Activated CD8-positive, alpha-beta memory T cell treated with anti-CD3 and anti-CD28 coated beads, Interleukin-2, amount 50 U/mL, for 24 hours (primary cell): ENCODE measurements around the gene DNM3.
"Not testable (repeated sequence)": the region's sequence is repeated elsewhere in the genome, so short reads cannot be mapped to it uniquely, and the experiment has no call there.

ENCODE experiments used
- DNase-seq: peaks from one replicate; pipeline ENCODE4 v3.0.0-alpha.2; 2020; ENCODE audit errors: extremely low read depth

DNM3 gene

DNA sequence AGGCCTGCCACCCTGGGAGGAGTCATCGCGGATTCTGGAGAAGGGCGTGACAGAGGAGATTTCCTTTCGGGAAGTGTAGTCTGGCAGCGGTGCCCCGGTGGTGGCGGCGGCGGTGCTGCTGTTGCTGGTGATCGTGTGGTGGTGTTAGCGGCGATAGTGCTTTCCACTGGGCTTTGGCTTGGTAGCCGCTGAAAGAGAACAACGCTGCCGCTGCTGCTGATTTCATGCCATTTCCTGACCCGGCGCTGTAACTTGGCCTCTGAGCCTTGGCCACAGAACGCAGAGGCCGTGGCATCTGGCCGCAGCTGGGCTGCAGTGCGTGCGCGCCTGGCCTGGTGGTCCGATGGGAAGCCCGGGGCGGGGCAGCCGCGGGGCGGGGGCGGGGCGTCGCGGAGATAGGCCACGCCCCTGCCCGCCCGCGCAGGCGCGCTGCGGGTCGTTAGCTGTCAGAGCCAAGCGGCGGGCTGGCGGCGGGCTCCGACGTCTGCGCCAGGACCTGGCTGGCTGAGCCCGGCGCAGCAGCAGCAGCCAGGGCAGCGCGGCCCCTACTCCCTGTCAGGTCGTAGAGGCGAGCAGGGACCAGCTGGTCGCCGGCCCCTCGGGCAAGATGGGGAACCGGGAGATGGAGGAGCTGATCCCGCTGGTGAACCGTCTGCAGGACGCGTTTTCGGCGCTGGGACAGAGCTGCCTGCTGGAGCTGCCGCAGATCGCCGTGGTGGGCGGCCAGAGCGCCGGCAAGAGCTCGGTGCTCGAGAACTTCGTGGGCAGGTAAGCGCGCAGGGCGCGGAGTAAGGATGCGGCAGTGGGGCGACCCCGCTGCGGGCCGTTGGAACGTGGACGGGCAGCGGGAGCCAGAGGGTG, at the start of gene DNM3:
Gene DNM3, plus strand, starts transcription at position 449 of the 861 bp plus-strand sequence. Its CDS starts 159 bp downstream, at position 608.
- DNase-seq: no peak

DNA sequence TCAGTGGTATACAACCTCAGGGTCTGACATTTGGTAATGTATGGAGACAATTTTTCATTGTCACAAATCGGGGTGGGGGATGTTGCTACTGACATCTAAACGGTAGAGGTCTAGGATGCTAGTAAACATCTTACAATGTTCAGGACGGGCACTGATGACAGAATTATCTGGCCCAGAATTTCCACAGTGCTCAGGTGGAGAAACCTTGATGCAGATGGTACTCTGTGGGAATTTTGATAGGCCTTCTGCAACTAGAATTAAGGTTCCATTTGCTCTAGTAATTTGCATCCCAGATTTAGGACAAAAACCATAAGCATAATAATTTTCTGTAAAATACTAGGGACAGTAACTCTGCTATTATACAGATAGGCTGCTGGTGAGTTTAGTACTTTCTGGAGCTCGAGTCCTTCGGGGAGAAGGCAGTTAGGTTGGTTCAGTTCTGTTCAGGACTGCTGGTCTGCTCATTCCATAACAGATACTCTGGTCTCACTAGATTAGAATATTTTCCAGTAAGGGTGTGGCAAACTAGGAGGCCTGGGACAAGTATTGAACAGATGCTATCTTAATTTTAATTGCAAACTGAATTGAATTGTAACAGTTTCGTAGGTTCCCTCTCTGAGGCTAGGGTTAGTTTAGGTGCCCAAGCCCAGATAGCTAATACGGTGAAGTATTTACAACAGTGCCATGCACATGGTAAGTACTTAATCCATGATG, 48.5 kb upstream of the DNM3 start:
- DNase-seq: no peak

DNA sequence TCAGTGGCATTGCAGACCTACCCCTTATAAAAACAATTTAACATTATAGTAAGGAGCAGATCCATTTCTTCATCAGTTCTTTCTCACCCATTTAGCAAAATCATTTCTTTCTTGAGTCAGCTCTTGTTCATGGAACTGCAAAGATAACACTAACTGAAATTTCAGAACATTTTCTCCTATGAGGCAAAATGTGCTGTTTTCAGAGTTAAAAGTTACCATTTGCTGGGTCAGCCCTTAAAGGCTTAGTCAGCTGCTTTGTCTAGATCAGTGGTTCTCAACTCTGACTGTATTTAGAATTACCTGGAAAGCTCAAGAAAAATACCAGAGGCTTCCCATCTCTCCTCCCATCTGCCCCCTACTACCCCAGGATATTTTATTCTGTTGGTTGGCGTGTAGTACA, 47.7 kb upstream of the DNM3 start:
- DNase-seq: no peak

DNA sequence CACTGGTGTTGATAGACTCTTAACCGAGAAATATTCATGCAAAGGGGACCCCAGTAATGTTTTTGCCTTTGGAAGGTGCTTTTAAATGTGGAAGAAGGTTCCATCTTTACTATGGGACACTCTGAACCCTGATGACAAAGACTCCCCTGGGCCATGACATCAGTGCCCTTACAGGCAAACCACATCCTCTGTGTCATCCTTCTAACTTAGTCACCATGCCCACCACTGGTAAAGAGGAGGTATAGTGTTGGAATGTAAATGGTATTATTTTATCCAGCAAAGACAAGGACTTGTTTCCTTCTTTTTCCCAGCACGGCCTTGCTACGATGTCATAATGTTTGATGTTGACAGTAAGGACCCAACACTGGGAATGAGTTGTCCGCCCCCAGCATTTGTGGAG, 47.2 kb upstream of the DNM3 start:
- DNase-seq: no peak

DNA sequence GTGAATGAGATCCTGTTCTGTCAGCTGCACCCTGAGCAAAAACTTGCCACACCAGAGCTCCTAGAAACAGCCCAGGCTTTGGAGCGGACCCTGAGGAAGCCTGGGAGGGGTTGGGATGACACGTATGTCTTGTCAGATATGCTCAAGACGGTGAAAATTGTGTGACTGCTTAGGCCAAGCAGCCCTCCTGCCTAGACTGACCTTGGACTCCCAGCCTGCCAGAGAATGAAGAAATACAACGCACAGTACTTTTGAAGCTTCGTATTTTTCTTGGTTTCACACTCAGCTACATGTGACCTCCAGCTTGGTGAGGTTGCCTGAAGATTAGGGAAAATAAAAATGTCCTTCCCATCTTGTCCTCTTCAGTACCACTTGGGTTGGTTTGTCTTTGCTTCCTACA, 44.7 kb upstream of the DNM3 start:
- no peak for DNase-seq

DNA sequence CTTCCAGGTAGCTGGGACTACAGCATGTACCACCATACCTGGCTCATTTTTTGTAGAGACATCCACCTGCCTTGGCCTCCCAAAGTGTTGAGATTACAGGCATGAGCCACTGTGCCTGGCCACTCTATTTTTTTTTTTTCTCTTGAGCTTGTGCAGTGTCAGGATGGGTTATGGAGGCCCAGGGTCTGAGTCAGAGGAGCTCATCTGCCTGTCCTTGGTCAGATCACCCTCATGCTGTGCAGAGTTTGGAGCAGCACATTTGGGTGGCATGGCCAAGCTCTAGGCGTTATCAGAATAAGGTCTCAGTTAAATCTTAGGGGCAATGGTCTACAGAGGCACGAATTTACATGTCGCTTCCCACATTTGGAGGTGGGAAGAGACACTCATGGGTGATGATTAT, 43.0 kb upstream of the DNM3 start:
- DNase-seq: no peak

DNA sequence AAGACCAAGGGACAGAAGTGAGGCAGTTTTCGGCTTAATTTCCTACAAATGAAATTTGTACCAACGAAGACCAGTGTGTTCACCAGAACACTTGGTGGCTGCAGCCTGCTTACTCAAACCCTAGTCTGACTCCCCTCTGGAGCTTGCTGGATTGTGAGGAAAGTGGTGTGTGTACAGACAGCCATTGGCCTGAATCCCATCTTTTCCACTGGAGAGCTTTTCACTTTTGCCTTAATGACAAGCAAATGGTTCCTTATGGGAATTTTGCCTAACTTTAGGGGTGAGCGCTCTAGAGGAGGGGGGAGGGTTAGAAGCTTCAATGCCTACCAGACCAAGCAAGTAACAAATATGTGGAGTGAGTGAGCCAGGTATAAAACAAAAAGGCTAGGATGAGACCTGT, 42.5 kb upstream of the DNM3 start:
- DNase-seq: no peak

DNA sequence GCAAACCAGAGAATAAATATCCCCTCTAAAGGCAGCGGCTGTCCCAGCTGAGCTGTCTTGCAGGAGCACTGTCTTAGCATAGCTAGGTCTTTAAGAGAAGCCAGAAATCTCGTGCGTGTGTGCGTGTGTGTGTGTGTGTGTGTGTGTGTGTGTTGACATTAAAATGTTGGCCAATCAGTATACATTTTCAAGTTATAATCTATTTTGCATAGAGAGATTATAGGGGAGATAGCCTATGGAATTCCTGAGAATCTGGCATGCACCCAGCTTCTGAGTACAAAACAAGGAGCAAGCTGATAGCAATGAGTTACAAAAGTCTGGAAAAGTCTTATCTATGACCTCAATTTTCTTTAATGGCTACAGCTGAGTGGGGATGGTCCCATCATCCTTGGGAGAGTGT, 42.1 kb upstream of the DNM3 start:
- no peak for DNase-seq

DNA sequence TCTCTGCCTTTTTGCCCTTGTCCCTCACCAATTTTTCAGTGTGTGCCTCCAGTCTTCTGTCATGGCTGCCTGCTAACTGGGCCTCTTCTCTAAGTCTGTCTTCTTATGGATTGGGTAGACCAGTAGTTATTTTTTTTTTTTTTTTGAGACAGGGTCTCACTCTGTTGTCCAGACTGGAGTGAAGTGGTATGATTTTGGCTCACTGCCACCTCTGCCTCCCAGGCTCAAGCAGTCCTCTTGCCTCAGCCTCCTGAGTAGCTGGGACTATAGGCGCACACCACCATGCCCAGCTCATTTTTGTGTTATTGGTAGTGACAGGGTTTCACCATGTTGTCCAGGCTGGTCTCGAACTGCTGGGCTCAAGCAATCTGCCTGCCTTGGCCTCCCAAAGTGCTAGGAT, 41.6 kb upstream of the DNM3 start:
- not testable (repeated sequence) for DNase-seq

DNA sequence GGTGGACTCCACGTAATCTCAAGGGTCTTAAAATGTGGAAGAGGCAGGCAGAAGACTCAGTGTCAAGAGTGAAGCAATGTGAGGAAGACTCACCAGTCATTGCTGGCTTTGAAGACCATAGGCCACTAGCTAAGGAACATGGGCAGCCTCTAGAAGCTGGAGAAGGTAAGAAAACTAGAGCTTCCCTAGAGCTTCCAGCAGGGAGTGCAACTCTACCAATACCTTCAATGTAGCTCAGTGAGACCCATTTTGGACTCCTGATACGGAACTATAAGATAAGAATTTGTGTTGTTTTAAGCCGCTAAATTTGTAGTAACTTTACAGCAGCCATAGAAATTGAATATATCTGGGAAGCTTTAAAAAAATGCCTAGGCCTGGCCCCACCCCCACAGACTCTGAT, 41.0 kb upstream of the DNM3 start:
- DNase-seq: no peak

DNA sequence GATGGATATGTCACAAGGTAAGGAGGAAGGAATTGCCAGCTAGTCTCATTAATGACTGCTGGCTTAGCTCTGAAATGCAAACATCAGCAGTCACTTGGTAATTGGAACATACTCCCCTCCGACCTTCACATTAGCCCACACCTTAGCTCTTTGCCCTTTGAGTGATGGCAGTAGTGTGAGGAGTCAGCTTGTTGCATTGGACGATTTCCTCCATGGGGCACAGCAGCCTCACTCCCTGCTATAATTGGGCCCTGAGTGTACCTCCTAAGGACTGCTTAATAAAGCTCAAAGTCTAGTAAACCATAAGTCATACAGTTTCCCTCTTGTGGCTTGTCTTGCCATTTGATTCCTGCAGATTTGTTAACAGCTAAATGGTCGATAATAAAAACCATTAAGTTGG, 40.4 kb upstream of the DNM3 start:
- no peak for DNase-seq

DNA sequence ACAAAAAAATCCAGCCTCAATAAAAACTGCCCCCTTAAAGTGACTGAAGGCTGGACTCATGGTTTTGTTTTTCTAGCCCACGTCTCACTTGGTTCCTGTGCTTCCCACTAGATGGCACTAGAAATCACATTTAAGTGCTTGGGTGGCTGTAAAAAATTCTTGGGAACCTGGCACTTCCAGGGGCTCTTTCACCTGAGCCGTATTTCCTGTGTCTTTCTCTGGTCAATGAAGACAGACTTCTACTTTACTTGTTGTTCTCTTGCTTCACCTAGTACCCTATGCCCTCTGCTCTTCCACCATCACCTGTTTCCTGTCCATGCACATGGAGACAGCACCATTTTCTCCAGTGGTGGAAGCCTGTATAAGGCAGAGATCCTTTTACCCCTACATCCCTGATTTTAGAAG, 39.8 kb upstream of the DNM3 start:
- no peak for DNase-seq

DNA sequence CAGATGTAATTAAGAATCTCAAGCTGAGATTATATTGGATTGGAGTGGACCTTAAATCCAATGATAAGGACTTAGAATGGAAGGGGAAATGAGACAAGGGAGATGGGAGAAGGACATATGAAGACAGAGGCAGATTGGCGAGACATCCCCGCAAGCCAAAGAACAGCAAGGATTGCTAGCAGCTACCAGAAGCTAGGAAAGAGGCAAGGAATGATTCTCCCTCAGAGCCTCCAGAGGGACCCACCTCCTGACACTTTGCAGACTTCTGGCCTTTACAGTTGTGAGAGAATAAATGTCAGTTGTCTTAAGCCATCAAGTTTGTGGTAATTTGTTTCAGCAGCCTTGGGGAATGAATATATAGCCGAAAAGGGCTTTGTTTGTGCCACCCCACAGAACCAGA, 39.1 kb upstream of the DNM3 start:
- DNase-seq: no peak

DNA sequence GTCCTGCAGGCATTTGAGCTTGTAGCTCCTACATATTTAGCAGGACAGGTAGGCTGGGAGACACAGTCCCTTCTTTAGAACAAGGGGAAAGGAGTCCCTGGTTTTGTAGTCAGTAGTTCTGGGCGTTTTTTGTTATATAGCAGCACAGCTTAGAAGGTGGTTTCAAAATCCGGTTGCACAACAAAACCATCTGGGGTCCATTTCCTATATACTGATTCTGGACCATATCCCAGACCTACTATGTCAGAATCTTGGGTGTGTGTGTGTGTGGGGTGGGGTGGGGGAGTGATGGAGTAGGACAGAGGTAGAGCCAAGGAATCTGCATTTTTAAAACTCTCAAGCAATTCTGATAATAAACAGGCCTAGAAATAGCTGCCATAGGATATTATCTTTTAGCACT, 38.3 kb upstream of the DNM3 start:
- no peak for DNase-seq

DNA sequence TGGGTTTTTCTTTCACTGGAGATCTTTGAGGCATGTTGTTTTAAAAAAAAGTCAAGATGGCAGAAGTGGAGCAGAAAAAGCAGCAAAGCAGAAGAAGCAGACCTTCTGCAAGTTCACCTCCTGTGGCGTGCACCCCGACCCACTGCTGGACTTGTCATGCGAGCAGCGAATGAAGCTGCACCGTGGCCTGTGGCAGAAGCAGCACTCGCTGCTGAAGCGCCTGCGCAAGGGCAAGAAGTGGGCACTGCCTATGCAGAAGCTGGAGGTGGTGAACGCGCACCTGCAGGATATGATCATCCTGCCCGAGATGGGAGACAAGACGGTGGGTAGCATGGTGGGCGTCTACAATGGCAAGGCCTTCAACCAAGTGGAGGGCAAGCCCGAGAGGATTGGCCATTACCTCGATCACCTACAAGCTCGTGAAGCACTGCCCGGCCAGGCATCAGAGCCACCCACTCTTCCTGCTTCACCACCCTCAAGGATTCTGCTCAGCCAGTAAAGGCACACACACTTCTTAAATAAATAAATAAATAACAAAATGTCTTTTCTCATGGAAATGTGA, 37.8 kb upstream of the DNM3 start:
- DNase-seq: no peak

DNA sequence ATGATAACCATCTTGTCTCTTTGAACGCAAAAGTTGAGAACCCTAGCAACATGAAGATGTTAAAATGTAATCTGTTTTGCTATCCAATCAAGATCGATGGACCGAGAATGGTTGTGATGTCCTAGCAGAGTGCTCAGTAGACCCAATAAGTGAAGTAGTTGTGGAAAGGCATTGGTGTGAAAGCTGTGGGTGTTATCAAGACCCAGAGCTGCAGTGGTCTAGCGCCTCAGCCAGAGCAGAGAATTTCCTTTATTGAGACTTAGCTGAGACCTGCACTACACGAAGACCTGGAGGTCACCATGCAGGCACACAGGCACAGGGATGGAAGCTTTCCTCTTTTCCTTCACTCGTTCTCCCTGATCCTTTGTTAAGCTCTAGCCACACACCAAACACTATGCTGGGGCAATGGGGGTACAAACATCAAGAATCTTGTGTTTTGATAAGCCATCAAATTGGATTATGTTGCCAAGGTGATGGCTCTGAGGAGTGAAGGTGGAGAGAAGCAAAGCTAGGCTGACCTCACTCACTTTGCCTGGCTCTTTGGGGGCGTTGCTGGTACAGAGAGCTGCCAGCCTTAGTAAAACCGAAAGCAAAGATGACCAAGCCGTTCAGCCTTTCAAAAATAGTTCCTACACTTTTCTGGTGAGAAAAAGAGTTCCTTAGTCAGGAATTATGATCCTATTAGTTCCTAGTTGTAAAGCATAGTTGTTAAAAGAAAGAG, 35.7 kb upstream of the DNM3 start:
- no peak for DNase-seq

DNA sequence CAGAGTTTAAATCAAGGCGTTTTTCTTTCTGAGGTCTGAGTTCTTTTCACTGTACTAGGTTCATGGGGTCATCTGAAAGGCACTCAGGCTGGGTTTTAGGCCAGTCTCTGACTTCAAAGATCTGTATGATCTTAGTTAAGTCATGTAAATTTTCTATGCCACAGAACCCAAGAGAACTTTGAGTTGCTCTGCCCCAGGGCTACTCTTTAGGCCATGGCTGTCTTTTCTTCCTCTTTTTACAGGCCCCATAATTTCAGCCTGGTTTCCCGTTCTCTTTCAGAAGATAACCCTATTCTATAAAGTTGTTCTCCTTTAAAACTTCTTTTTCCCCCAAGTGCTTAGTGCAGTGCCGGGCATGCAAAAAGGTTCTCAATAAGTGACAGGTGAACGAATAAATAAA, 33.7 kb upstream of the DNM3 start:
- DNase-seq: no peak

DNA sequence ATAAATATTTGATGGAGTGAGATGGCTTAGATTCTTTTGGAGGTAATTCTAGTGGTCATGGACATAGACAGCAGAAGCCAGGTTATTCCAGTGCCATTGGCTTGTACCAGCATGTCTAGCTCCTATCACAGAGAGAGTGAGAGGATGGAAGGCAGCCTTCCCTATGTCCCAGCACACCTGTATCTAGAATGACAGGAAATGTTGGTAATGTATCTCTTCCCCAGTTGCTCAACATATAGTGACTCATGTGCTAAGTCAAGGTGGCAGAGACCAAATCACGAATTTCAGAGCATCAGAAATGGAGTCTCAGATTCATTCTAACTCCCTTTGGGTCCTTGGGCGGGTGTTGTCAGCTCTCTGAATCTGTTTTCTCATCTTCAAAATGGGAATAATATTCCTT, 31.5 kb upstream of the DNM3 start:
- no peak for DNase-seq

DNA sequence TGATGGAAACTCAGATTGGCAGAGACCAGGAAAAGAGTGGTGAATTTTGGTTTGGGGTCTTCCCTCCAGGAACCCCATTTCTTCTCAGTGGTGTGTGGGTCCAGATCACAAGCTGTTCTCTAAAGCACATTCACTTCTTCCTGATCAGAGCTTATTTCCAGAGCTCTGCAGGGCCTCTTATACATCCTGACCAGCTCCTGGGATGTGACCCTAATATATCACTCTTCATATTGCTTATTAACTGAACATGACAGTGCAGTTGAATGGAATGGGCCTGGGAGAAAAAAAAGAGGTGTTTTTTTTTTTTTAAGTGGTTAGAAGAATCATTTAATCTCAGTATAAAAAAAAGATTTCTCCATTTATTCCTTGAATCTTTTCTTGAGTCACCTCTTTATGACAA, 29.6 kb upstream of the DNM3 start:
- no peak for DNase-seq

DNA sequence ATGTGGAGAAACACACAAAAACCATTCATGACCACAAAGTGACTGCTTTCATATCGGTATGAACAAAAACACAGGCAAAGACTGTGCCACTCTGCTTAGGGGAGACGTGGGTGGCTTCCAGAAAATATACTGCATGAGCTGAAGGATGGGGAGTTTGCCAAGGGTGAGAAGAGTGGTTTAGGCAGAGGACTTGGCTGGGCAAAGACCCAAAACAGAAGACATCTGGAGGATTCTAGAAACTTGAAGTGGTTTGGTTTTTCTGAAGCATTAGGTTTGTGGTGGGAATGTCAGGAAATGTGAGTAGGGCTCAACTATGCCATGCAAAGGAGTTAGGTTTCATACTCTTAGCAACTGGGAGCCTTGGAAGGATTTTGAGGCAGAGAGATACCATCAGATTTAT, 26.6 kb upstream of the DNM3 start:
- DNase-seq: no peak

DNA sequence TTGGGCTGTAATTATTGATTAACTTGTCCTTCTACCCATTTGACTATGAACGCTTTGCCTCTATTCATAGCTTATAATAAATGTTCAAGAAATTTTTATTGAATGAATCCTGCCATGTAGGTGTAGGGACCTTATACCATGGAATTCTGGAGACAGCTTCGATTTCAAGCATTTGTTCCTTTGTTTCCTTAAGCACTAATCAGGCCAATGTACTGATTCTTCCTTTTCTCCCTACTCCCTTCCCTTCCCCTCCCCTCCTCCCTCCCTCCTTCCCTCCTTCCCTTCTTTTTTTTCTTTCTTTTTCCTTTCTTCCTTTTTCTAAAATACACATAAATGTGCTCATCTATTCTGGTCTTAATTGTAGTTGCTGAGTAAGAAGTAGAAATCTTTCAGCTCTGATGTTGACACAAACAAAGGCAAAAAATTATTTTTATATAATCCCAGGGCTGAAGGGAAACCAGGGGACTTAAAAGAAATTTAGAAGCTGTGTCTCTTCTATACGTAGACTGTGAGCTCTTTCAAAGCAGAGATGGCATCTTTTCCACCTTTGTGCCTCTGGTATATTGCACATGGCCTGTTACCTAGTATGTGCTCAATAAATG, 24.9 kb upstream of the DNM3 start:
- DNase-seq: no peak
